ENCODE data around the gene DEXI. TPM values are rescaled to one million over a fixed set of nuclear protein-coding genes. Genes with fewer than 3 reads are reported as not detected.

Gene DEXI
- total RNA-seq, 1 experiment from 2014 or later, result 28.3 TPM

DNA sequence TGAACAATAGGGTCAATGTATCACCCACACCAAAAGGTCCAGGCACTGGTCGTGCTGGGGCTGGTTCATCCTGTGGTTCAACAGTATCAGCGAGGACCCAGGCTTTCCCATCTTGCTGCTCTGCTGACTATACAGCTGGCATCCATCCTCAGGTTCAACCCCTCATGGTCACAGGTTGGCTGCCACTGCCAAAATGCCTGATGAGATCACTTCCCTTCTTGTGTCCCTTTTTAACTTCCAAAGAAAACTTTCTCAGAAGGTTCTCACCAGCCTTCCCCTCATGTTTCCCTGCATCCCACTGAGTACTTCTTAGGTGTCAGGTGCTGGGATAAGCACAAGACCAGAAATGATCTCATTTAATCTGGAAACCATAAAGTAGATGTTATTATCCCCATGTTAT lies 27.8 kb upstream of the DEXI start:
- H3K4me2 ChIP-seq (ENCODE audit: insufficient read depth, insufficient read length, low read length), result no peak overlapping the region
- H3K27ac ChIP-seq (ENCODE audit: insufficient read length, low read depth, low read length), result no peak overlapping the region
- no peaks in the 10 kb centered on the region for H3K79me2 ChIP-seq (ENCODE audit: insufficient read depth, low read length)
- H2BK15ac ChIP-seq (ENCODE audit: low read depth, low read length), result no peak overlapping the region
- H3K23me2 ChIP-seq (ENCODE audit: insufficient read length, low read depth, low read length, poor library complexity, severe bottlenecking), result no peaks in the 10 kb centered on the region
- H4K8ac ChIP-seq (replicated peaks; ENCODE audit: insufficient read length, low read depth, low read length), result no peak overlapping the region
- no peak overlapping the region for H2BK120ac ChIP-seq (ENCODE audit: low read depth, low read length, poor library complexity, severe bottlenecking)
- H3K9ac ChIP-seq (ENCODE audit: extremely low read depth, insufficient read length, low read length), result no peak overlapping the region
- no peak overlapping the region for H3K4ac ChIP-seq (ENCODE audit: low read depth, low read length)
- H3K4me1 ChIP-seq (ENCODE audit: insufficient read depth, low read length), result no peaks in the 10 kb centered on the region
- no peak overlapping the region for H3K27ac Mint-ChIP-seq
- no peak overlapping the region for H3K23ac ChIP-seq (ENCODE audit: insufficient read length, low read depth, low read length)
- H3K4me1 Mint-ChIP-seq, result peaks cover 2 to 5% of the 10 kb centered on the region in 2 experiments; a peak in 3 of 4 replicates
- no peak for DNase-seq
- H3K79me1 ChIP-seq (ENCODE audit: insufficient read depth, low read depth, low read length, poor library complexity, severe bottlenecking), result no peaks in the 10 kb centered on the region
- TF ChIP-seq, protein P1, sequence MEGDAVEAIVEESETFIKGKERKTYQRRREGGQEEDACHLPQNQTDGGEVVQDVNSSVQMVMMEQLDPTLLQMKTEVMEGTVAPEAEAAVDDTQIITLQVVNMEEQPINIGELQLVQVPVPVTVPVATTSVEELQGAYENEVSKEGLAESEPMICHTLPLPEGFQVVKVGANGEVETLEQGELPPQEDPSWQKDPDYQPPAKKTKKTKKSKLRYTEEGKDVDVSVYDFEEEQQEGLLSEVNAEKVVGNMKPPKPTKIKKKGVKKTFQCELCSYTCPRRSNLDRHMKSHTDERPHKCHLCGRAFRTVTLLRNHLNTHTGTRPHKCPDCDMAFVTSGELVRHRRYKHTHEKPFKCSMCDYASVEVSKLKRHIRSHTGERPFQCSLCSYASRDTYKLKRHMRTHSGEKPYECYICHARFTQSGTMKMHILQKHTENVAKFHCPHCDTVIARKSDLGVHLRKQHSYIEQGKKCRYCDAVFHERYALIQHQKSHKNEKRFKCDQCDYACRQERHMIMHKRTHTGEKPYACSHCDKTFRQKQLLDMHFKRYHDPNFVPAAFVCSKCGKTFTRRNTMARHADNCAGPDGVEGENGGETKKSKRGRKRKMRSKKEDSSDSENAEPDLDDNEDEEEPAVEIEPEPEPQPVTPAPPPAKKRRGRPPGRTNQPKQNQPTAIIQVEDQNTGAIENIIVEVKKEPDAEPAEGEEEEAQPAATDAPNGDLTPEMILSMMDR (conservative IDR thresholded peaks at IDR 0.05), result no peak
- H2AFZ ChIP-seq (ENCODE audit: low read length), result no peak overlapping the region
- no peak overlapping the region for H4K5ac ChIP-seq (ENCODE audit: insufficient read length, low read depth, low read length)
- WGBS (ENCODE audit: extremely low coverage, insufficient read length, low lambda C conversion rate), result no CpG with 5 or more reads among the region's 2 CpGs
- H3K36me3 Mint-ChIP-seq (ENCODE audit: insufficient read depth in 1 of 3, low read depth in 3 of 3), result peaks cover 0 to 13% (median 13%) of the 10 kb centered on the region in 3 experiments; a peak in 4 of 7 replicates
- no peak overlapping the region for H3K14ac ChIP-seq (ENCODE audit: insufficient read depth, low read length)
- no peak overlapping the region for H3T11ph ChIP-seq (ENCODE audit: low read length)
- H3K18ac ChIP-seq (ENCODE audit: insufficient read length, low read depth, low read length), result no peak overlapping the region
- no peak overlapping the region for H3K4me3 Mint-ChIP-seq
- no peaks in the 10 kb centered on the region for H3K9me3 Mint-ChIP-seq
- H3K9me3 ChIP-seq (ENCODE audit: control insufficient read depth, low read depth, low read length), result no peaks in the 10 kb centered on the region
- no peak overlapping the region for H2AK5ac ChIP-seq (ENCODE audit: insufficient read length, low read length)
- H3K56ac ChIP-seq (ENCODE audit: insufficient read length, low read depth, low read length), result no peak overlapping the region
- no peak overlapping the region for H4K91ac ChIP-seq (ENCODE audit: insufficient read length, low read depth, low read length)
- H3K27me3 ChIP-seq (ENCODE audit: insufficient read depth, low read length), result no peaks in the 10 kb centered on the region
- H2BK5ac ChIP-seq (ENCODE audit: insufficient read length, low read length), result no peak overlapping the region
- no peak overlapping the region for H2BK20ac ChIP-seq (ENCODE audit: low read depth, low read length, poor library complexity, severe bottlenecking)
- no peaks in the 10 kb centered on the region for H4K20me1 ChIP-seq (ENCODE audit: control insufficient read depth, insufficient read depth, insufficient read length)
- H3K27me3 Mint-ChIP-seq (ENCODE audit: low read depth), result no peaks in the 10 kb centered on the region; the same call in 1 of the 2 replicates
- H2BK12ac ChIP-seq (ENCODE audit: insufficient read length, low read depth, low read length), result no peak overlapping the region

Measured in H9 (cell line).